ENCODE data around the gene GPR21. TPM values are rescaled to one million over a fixed set of nuclear protein-coding genes. Genes with fewer than 3 reads are reported as not detected.

The GPR21 gene
- total RNA-seq, 2 donors from 2014 or later = 6.4 TPM; not detected in 1

DNA sequence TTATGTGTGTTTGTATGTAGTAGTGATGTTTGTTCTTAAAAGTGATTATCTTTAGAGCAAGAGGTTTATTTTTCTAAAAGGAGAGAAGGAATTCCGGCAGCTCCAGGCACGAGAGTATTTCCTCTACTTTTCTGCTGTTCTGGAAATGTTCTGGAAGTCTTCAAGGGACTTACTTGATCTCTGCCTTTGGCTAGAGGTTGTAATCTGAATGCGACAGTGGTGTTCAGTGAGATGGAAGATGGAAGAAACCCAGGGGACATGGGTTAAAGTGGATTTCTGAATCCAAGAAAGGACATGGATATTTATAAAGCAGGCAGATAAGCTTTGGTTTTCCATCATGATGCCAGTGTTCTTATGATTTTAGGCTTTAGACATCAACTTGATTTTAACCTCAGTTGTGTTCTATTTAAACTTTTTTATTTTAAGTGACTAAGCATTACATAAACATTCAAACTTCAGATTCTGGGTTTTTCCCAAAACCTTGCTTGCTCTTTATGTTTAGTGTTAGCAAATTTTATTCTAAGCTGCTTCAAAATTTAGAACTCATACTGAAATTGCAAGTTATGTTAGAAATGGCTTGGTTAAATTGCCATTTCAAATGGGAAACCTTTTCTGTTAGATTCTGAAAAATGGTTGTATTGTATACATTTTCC is 3.6 kb downstream of the GPR21 start:
- Histone ChIP-seq H3K4me3 (peak overlapping the region; percentile 68), H3K36me3 (no peaks in the 10 kb centered on the region), H3K9me3 (no peaks in the 10 kb centered on the region), H3K27ac (peak overlapping the region; percentile 71 to 73), H3K27me3 (replicated peaks; ENCODE audit: insufficient read depth) (no peaks in the 10 kb centered on the region), H3K4me1 (ENCODE audit: control insufficient read depth in 1 of 2, low read depth in 2 of 2) (peaks cover 41 to 87% of the 10 kb centered on the region in 2 donors)
- ATAC-seq (ENCODE audit: insufficient number of reproducible peaks, low FRiP score, low read depth) (no peak), DNase-seq (ENCODE audit: low spot score) (no peak)
- TF ChIP-seq, protein P1, sequence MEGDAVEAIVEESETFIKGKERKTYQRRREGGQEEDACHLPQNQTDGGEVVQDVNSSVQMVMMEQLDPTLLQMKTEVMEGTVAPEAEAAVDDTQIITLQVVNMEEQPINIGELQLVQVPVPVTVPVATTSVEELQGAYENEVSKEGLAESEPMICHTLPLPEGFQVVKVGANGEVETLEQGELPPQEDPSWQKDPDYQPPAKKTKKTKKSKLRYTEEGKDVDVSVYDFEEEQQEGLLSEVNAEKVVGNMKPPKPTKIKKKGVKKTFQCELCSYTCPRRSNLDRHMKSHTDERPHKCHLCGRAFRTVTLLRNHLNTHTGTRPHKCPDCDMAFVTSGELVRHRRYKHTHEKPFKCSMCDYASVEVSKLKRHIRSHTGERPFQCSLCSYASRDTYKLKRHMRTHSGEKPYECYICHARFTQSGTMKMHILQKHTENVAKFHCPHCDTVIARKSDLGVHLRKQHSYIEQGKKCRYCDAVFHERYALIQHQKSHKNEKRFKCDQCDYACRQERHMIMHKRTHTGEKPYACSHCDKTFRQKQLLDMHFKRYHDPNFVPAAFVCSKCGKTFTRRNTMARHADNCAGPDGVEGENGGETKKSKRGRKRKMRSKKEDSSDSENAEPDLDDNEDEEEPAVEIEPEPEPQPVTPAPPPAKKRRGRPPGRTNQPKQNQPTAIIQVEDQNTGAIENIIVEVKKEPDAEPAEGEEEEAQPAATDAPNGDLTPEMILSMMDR (IDR thresholded peaks at IDR 0.05) = no peak

DNA sequence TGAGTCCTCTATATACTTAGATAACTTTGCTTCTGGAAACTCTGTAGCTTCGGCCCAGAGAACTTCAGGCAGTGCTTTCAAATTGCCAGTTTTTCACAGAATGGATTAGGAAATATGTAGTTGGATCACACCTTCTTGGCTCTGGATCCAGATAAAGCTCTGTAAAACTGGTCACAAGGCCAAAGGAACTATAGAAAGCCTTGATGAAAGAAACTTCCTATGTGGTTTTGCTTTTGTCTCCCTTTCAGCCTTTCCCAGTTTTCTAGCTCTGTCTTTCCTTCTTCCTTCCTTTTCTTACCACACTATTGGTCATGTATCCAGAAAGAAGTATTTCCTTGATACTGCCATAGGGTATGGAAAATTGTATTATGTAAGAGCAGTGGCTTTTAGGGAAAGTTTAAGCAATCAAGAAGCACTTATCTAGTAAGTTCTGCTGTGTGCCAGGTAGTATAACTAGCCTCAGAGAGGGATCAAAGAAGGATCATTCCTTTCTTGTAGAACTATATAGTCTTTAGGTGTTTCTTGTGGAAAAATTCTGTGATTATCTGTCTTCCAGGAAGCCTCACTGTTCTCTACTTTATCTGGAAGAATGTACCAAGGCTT is 6.3 kb downstream of the GPR21 start:
- peak overlapping the region; percentile 59 to 77 for H3K27ac ChIP-seq
- TF ChIP-seq, protein P1 (IDR thresholded peaks at IDR 0.05) = no peak
- H3K9me3 ChIP-seq = no peaks in the 10 kb centered on the region
- ATAC-seq (ENCODE audit: insufficient number of reproducible peaks, low FRiP score, low read depth) (no peak), DNase-seq (ENCODE audit: low spot score) (no peak)
- H3K4me3 ChIP-seq = peak overlapping the region; percentile 13
- peaks cover 46 to 83% of the 10 kb centered on the region in 2 donors for H3K4me1 ChIP-seq (ENCODE audit: control insufficient read depth in 1 of 2, low read depth in 2 of 2)
- H3K36me3 ChIP-seq = no peaks in the 10 kb centered on the region
- H3K27me3 ChIP-seq (replicated peaks; ENCODE audit: insufficient read depth) = no peaks in the 10 kb centered on the region

DNA sequence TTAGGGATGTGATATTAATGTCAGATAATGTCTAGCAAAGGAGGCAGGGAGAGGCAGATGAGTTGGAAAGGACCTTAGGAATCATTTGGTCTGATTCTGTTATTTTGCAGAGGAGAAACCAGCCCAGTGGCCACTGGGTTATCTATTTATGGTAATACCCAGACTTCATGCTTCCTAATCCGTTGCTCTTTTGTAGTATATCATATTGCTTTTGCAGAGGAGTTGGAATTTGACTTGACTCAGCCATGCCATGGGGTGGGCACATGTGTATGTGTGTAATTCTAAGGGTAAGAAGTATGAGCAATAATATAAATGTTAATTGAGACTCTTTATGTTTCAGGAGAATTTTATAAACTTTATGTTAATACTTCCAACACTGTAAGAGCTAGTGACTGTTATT is 7.3 kb downstream of the GPR21 start:
- H3K9me3 ChIP-seq = no peaks in the 10 kb centered on the region
- H3K27ac ChIP-seq = peak overlapping the region; percentile 59 to 77
- no peak for ATAC-seq (ENCODE audit: insufficient number of reproducible peaks, low FRiP score, low read depth)
- H3K27me3 ChIP-seq (replicated peaks; ENCODE audit: insufficient read depth) = no peaks in the 10 kb centered on the region
- TF ChIP-seq, protein P1 (IDR thresholded peaks at IDR 0.05) = no peak
- no peaks in the 10 kb centered on the region for H3K36me3 ChIP-seq
- DNase-seq (ENCODE audit: low spot score) = no peak
- peaks cover 55 to 83% of the 10 kb centered on the region in 2 donors for H3K4me1 ChIP-seq (ENCODE audit: control insufficient read depth in 1 of 2, low read depth in 2 of 2)
- no peak overlapping the region for H3K4me3 ChIP-seq

DNA sequence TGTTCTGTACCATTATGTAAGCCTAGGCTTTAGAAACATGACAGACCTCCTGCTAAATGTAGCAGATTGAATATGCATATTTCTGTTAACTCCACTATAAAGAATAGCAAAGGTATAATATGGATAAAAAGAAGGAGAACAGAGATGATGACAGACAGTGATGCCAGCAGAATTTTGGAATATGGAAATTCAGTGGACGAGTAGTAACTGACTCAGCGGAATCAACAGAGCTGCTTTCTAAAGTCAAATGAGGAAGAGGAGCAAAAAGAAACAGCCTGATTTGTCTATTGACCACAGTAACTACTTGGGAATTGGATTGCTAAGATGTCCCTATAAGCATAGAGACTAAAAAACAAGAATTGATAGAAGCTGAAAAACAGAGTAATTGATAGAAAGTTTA is 8.0 kb downstream of the GPR21 start:
- DNase-seq (ENCODE audit: low spot score) (no peak), ATAC-seq (ENCODE audit: insufficient number of reproducible peaks, low FRiP score, low read depth) (no peak)
- no peak overlapping the region for H3K4me3 ChIP-seq
- H3K27ac ChIP-seq = peak overlapping the region; percentile 48 to 77
- no peaks in the 10 kb centered on the region for H3K36me3 ChIP-seq
- TF ChIP-seq, protein P1 (IDR thresholded peaks at IDR 0.05) = no peak
- H3K9me3 ChIP-seq = no peaks in the 10 kb centered on the region
- H3K27me3 ChIP-seq (replicated peaks; ENCODE audit: insufficient read depth) = no peaks in the 10 kb centered on the region
- peaks cover 62 to 84% of the 10 kb centered on the region in 2 donors for H3K4me1 ChIP-seq (ENCODE audit: control insufficient read depth in 1 of 2, low read depth in 2 of 2)

DNA sequence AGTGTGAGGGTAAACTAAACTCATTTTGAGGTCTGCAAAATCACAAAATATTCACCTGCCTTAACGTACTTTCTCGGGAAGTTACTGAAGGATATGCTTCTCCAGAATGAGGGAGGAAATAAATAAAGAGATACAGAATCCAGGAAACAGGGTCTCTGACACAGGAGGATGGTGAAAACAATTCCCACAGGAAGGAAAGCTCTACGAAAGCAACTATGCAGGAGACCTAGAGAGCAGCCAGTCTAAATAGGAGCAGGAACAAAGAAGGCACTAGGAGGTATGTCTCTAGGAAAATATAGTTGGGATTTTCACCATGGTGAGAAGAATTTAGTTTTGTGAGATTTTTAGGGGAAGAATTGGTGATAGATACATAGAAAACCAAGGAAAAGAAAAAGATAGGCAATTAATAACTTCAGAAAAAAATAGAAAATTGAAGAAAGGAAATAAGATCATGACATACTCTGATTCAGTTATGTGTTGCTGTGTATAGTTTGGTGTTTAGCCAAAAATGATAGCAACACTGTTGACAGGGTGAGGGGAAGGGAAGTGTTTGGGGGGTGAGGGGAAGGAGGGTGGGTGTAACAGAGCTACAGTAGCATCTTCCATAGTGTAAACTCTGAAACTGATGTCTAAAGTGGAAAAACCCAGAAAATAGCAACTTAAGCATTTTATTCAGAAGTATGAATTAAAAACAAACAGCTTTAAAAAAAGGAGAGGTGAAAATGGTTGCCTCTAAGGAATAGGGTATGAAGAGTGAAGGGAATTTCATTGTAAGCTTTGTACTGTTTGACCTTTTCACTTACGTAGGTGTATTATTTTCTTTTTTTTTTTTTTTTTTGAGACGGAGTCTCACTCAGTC is 9.8 kb downstream of the GPR21 start:
- Histone ChIP-seq H3K27ac (peak overlapping the region; percentile 48 to 77), H3K9me3 (no peaks in the 10 kb centered on the region), H3K36me3 (no peaks in the 10 kb centered on the region), H3K27me3 (replicated peaks; ENCODE audit: insufficient read depth) (no peaks in the 10 kb centered on the region), H3K4me1 (ENCODE audit: control insufficient read depth in 1 of 2, low read depth in 2 of 2) (peaks cover 60 to 89% of the 10 kb centered on the region in 2 donors), H3K4me3 (no peak overlapping the region)
- DNase-seq (ENCODE audit: low spot score) = no peak
- TF ChIP-seq, protein P1 (IDR thresholded peaks at IDR 0.05) = no peak
- ATAC-seq (ENCODE audit: insufficient number of reproducible peaks, low FRiP score, low read depth) = no peak
